ENCODE data around the gene RTL10. TPM values are rescaled to one million over a fixed set of nuclear protein-coding genes. Genes with fewer than 3 reads are reported as not detected.
"Not testable (repeated sequence)": the region's sequence is repeated elsewhere in the genome, so short reads cannot be mapped to it uniquely, and the experiment has no call there.

The RTL10 gene
- total RNA-seq, 1 donor from 2014 or later, result 27.2 TPM

- no peak overlapping the region for H3K4me3 Mint-ChIP-seq (ENCODE audit: low read depth)
- no peak overlapping the region for H3K27ac Mint-ChIP-seq
- no peaks in the 10 kb centered on the region for H3K27me3 Mint-ChIP-seq
- no peak for TF ChIP-seq CTCF (IDR thresholded peaks at IDR 0.05; ENCODE audit: unreplicated experiment)
- no peak for DNase-seq (ENCODE audit: low spot score, unreplicated experiment)
- no peaks in the 10 kb centered on the region for H3K9me3 Mint-ChIP-seq (ENCODE audit: low read depth)
- no peaks in the 10 kb centered on the region for H3K36me3 Mint-ChIP-seq (ENCODE audit: insufficient read depth)
- no peaks in the 10 kb centered on the region for H3K4me1 Mint-ChIP-seq (ENCODE audit: low read depth)
Observed at GRCh38 chr22:19834599-19834998, 20.1 kb downstream of the RTL10 start.

- not testable (repeated sequence) for H3K27me3 Mint-ChIP-seq; H3K27ac Mint-ChIP-seq; DNase-seq (ENCODE audit: low spot score, unreplicated experiment); H3K4me1 Mint-ChIP-seq (ENCODE audit: low read depth); H3K9me3 Mint-ChIP-seq (ENCODE audit: low read depth); H3K36me3 Mint-ChIP-seq (ENCODE audit: insufficient read depth); H3K4me3 Mint-ChIP-seq (ENCODE audit: low read depth)
Observed at GRCh38 chr22:19833327-19833726, 21.3 kb downstream of the RTL10 start.

GRCh38 chr22:19832476-19833108 is 22.1 kb downstream of the RTL10 start:
- DNase-seq (ENCODE audit: low spot score, unreplicated experiment), result no peak
- no peak for TF ChIP-seq CTCF (IDR thresholded peaks at IDR 0.05; ENCODE audit: unreplicated experiment)
- Mint-ChIP-seq H3K4me1 (ENCODE audit: low read depth) (no peaks in the 10 kb centered on the region), H3K9me3 (ENCODE audit: low read depth) (no peaks in the 10 kb centered on the region), H3K4me3 (ENCODE audit: low read depth) (no peak overlapping the region), H3K36me3 (ENCODE audit: insufficient read depth) (no peaks in the 10 kb centered on the region), H3K27ac (no peak overlapping the region), H3K27me3 (no peaks in the 10 kb centered on the region)

- H3K4me3 Mint-ChIP-seq (ENCODE audit: low read depth); H3K27ac Mint-ChIP-seq; H3K9me3 Mint-ChIP-seq (ENCODE audit: low read depth); H3K4me1 Mint-ChIP-seq (ENCODE audit: low read depth); H3K27me3 Mint-ChIP-seq; DNase-seq (ENCODE audit: low spot score, unreplicated experiment); H3K36me3 Mint-ChIP-seq (ENCODE audit: insufficient read depth): not testable (repeated sequence)
Observed at GRCh38 chr22:19831979-19832378, 22.7 kb downstream of the RTL10 start.

- no peak for TF ChIP-seq CTCF (IDR thresholded peaks at IDR 0.05; ENCODE audit: unreplicated experiment)
- DNase-seq (ENCODE audit: low spot score, unreplicated experiment), result no peak
- Mint-ChIP-seq H3K27ac (no peak overlapping the region), H3K4me3 (ENCODE audit: low read depth) (no peak overlapping the region), H3K36me3 (ENCODE audit: insufficient read depth) (peaks cover 2% of the 10 kb centered on the region), H3K9me3 (ENCODE audit: low read depth) (peaks cover 4% of the 10 kb centered on the region), H3K27me3 (no peaks in the 10 kb centered on the region), H3K4me1 (ENCODE audit: low read depth) (no peaks in the 10 kb centered on the region)
Observed at GRCh38 chr22:19831016-19831415, 23.7 kb downstream of the RTL10 start.

- Mint-ChIP-seq H3K36me3 (ENCODE audit: insufficient read depth) (peaks cover 2% of the 10 kb centered on the region), H3K27me3 (no peaks in the 10 kb centered on the region)
- no peak for TF ChIP-seq CTCF (IDR thresholded peaks at IDR 0.05; ENCODE audit: unreplicated experiment)
Observed at GRCh38 chr22:19828035-19828401, 26.7 kb downstream of the RTL10 start.

More at GRCh38 chr22:19828035-19828401, 26.7 kb downstream of the RTL10 start:
- Mint-ChIP-seq H3K4me3 (ENCODE audit: low read depth) (no peak overlapping the region), H3K27ac (no peak overlapping the region), H3K4me1 (ENCODE audit: low read depth) (no peaks in the 10 kb centered on the region), H3K9me3 (ENCODE audit: low read depth) (peaks cover 4% of the 10 kb centered on the region)
- no peak for DNase-seq (ENCODE audit: low spot score, unreplicated experiment)
